ENCODE results near the gene NDUFAF8. TPM values are rescaled to one million over a fixed set of nuclear protein-coding genes. Genes with fewer than 3 reads are reported as not detected.

NDUFAF8 gene
- total RNA-seq, 1 donor from 2014 or later, result 31.6 TPM

DNA sequence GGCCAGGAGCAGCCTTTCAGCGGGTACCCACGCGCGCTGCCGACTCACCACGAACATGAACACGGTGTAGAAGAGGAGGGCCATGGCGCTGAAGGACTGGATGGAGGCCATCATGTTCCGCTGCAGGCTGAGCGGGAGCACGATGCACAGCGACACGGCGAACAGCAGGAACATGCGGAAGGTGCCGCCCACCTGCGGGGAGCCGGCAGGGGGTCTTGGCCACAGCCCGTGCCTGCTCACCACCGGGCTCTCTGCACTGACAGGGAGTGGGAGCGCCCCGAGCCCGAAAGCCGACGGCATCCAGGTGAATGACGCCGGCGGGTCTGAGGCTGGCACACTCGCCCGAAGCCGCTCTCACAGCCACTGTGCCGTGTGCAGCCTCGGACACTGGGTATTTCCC lies 43.0 kb downstream of the NDUFAF8 start:
- H3K4me3 ChIP-seq (ENCODE audit: low read depth, low read length), result no peak overlapping the region
- H3K36me3 ChIP-seq (ENCODE audit: control insufficient read depth, insufficient read depth, low read length), result peaks cover 26% of the 10 kb centered on the region
- H3K27me3 ChIP-seq (ENCODE audit: control insufficient read depth, insufficient read depth, low read length), result no peaks in the 10 kb centered on the region
- TF ChIP-seq, protein P1, sequence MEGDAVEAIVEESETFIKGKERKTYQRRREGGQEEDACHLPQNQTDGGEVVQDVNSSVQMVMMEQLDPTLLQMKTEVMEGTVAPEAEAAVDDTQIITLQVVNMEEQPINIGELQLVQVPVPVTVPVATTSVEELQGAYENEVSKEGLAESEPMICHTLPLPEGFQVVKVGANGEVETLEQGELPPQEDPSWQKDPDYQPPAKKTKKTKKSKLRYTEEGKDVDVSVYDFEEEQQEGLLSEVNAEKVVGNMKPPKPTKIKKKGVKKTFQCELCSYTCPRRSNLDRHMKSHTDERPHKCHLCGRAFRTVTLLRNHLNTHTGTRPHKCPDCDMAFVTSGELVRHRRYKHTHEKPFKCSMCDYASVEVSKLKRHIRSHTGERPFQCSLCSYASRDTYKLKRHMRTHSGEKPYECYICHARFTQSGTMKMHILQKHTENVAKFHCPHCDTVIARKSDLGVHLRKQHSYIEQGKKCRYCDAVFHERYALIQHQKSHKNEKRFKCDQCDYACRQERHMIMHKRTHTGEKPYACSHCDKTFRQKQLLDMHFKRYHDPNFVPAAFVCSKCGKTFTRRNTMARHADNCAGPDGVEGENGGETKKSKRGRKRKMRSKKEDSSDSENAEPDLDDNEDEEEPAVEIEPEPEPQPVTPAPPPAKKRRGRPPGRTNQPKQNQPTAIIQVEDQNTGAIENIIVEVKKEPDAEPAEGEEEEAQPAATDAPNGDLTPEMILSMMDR (IDR thresholded peaks at IDR 0.05; ENCODE audit: insufficient read depth, low read length, severe bottlenecking), result no peak
- DNase-seq (ENCODE audit: low read depth) (no peak), FAIRE-seq (no peak)

DNA sequence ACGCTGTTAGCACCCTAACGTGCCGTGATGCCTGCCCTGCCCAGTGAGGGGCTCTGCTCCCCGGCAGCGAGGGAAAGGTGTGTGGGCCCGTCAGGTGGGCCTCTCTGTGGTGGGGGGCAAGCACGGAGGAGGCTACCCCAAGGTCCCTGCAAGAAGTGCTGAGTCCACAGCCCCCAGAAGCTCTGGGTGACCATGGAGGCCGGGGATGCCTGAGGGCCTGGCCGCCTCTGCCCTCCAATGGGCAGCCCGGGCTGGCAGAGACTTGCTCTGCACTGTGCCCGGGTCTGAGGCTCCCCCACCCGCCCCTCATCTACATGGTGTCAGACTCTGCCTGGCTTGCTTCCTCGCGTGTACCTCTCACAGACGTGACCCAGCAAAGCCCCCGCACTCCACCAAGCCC lies 43.8 kb downstream of the NDUFAF8 start:
- H3K27me3 ChIP-seq (ENCODE audit: control insufficient read depth, insufficient read depth, low read length), result no peaks in the 10 kb centered on the region
- DNase-seq (ENCODE audit: low read depth) (no peak), FAIRE-seq (no peak)
- no peak overlapping the region for H3K4me3 ChIP-seq (ENCODE audit: low read depth, low read length)
- peaks cover 31% of the 10 kb centered on the region for H3K36me3 ChIP-seq (ENCODE audit: control insufficient read depth, insufficient read depth, low read length)
- TF ChIP-seq, protein P1 (IDR thresholded peaks at IDR 0.05; ENCODE audit: insufficient read depth, low read length, severe bottlenecking), result no peak

DNA sequence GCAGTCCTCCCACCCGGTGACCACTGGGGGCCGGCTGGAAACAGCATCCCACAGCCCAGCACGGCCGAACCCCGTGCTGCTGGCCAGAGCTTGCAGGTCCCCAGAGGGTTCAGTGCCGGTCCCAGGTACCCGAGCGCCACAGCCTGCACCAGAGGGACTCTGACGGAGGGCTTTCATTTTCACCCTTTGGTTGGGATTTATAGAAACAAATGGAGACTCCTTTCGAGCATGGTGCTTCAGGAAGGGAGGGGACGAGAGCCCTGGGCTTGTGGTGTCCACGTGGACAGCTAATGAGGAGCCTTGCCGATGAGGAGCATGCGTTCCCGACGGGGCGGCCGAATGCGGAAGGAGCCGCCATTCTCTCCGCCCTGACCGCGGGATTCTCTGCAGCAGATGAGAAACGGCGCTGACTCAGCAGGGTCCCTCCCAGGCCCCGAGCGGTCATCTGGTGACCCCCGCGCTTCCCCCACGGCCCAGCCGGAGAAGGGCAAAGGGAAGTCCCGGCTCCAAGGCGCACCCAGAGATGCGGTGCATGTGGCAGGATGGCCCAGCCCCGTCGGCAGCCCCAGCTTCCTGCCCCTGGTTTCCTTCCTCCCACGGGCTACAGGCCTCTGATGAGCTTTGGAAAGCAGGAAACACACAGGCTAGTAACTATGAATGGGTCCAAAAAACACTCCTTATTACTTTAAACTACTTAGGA lies 46.2 kb downstream of the NDUFAF8 start:
- H3K4me3 ChIP-seq (ENCODE audit: low read depth, low read length), result no peak overlapping the region
- H3K36me3 ChIP-seq (ENCODE audit: control insufficient read depth, insufficient read depth, low read length), result peaks cover 35% of the 10 kb centered on the region
- TF ChIP-seq, protein P1 (IDR thresholded peaks at IDR 0.05; ENCODE audit: insufficient read depth, low read length, severe bottlenecking), result no peak
- FAIRE-seq, result no peak
- no peaks in the 10 kb centered on the region for H3K27me3 ChIP-seq (ENCODE audit: control insufficient read depth, insufficient read depth, low read length)
- no peak for DNase-seq (ENCODE audit: low read depth)

DNA sequence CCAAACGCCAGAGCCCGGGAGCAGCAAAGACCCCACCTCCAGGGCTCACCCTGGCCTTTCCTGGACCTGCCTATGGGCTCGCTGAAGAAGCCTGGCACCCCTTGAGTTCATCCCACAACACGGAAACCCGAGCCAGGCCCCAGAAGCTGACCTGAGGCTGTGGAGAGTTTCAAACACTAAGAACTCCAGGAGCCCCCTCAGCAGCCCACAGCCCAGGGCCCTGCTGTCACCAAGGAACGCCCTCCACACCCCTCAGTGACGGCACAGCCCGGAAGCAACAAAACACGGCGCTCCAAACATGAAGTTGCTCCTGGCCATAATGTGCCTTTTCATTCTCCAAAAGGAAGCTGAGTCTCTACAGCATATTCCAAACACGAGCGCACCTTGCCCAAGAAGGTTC lies 46.8 kb downstream of the NDUFAF8 start:
- H3K27me3 ChIP-seq (ENCODE audit: control insufficient read depth, insufficient read depth, low read length), result no peaks in the 10 kb centered on the region
- FAIRE-seq (no peak), DNase-seq (ENCODE audit: low read depth) (no peak)
- TF ChIP-seq, protein P1 (IDR thresholded peaks at IDR 0.05; ENCODE audit: insufficient read depth, low read length, severe bottlenecking), result no peak
- H3K4me3 ChIP-seq (ENCODE audit: low read depth, low read length), result no peak overlapping the region
- peaks cover 37% of the 10 kb centered on the region for H3K36me3 ChIP-seq (ENCODE audit: control insufficient read depth, insufficient read depth, low read length)

DNA sequence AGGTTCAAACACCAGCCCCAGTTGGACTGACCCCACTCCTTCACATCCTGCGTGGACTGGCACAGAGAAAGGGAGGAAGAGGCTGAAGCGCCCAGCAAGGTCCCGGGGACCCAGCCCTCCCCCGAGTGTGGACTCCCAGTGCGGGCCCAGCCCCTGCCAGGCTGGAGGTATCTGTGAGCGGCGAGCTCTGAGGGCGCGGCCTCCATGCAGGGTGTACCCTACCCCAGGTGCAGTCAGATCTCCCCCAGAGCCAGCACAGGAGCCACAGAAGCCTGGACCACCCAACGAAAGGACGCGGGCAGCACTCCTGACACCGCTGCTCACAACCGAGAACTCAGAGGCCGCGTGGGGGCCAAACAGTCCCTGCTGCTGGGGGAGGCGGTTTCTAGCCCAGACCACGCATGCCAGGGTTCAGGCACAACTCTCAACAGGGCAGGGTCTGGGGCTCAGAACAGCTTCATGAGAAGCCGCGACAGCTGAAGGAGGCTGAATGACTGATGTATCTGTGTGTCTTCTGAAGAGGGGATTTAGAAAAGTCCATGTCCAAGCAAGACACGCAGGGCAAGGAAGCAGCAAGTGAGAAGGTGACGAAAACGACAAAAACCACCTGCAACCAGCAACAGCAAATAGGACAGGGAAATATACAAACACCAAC lies 47.5 kb downstream of the NDUFAF8 start:
- DNase-seq (ENCODE audit: low read depth), result no peak
- FAIRE-seq, result no peak
- TF ChIP-seq, protein P1 (IDR thresholded peaks at IDR 0.05; ENCODE audit: insufficient read depth, low read length, severe bottlenecking), result no peak
- H3K27me3 ChIP-seq (ENCODE audit: control insufficient read depth, insufficient read depth, low read length), result no peaks in the 10 kb centered on the region
- no peak overlapping the region for H3K4me3 ChIP-seq (ENCODE audit: low read depth, low read length)
- H3K36me3 ChIP-seq (ENCODE audit: control insufficient read depth, insufficient read depth, low read length), result peaks cover 37% of the 10 kb centered on the region

Measured in bronchial epithelial cell (primary cell).